Stimulated activated effector memory CD8-positive, alpha-beta T cell treated with anti-CD3 and anti-CD28 coated beads, Interleukin-12 subunit alpha, Interleukin-12 subunit beta, amount 100 ng/mL, for 72 hours (primary cell): ENCODE results near the gene TLR1.
"Not testable (repeated sequence)": the region's sequence is repeated elsewhere in the genome, so short reads cannot be mapped to it uniquely, and the experiment has no call there.

ENCODE experiments used
- ATAC-seq: fragments of 150-1000 bp; cut with Tn5 transposase; 2 replicates; pipeline ENCODE4 v1.10.0; 2021
- DNase-seq, 2 donors: peaks; one replicate each; pipeline ENCODE4 v3.0.0; 2021 to 2022; ENCODE audit warnings: low spot score in 2 of 2
- H3K27ac Mint-ChIP-seq: one replicate; pipeline ENCODE4 v1.8.0; 2022; ENCODE audit warnings: mild to moderate bottlenecking, mixed read lengths
- H3K36me3 Mint-ChIP-seq: one replicate; pipeline ENCODE4 v1.8.0; 2022; ENCODE audit warnings: mild to moderate bottlenecking, mixed read lengths
- H3K4me1 Mint-ChIP-seq: one replicate; pipeline ENCODE4 v1.8.0; 2022; ENCODE audit warnings: mixed read lengths
- H3K4me3 Mint-ChIP-seq: one replicate; pipeline ENCODE4 v1.8.0; 2022; ENCODE audit warnings: mild to moderate bottlenecking, mixed read lengths
- H3K9me3 Mint-ChIP-seq: one replicate; pipeline ENCODE4 v1.8.0; 2022; ENCODE audit warnings: mixed read lengths

The TLR1 gene

GRCh38 chr4:38791010-38791409 lies 13.6 kb downstream of the TLR1 start:
- H3K27ac Mint-ChIP-seq = no peak overlapping the region
- no peak for DNase-seq
- H3K9me3 Mint-ChIP-seq = peaks cover 16% of the 10 kb centered on the region
- H3K36me3 Mint-ChIP-seq = no peaks in the 10 kb centered on the region
- H3K4me3 Mint-ChIP-seq = no peak overlapping the region
- H3K4me1 Mint-ChIP-seq = no peaks in the 10 kb centered on the region
- ATAC-seq = no peak

GRCh38 chr4:38788317-38788716 lies 16.3 kb downstream of the TLR1 start:
- H3K4me1 Mint-ChIP-seq = no peaks in the 10 kb centered on the region
- no peak for ATAC-seq

GRCh38 chr4:38787693-38788092 lies 16.9 kb downstream of the TLR1 start:
- Mint-ChIP-seq H3K36me3 (no peaks in the 10 kb centered on the region), H3K27ac (no peak overlapping the region), H3K9me3 (peaks cover 8% of the 10 kb centered on the region), H3K4me1 (no peaks in the 10 kb centered on the region), H3K4me3 (no peak overlapping the region)
- ATAC-seq (no peak), DNase-seq (no peak)

More at GRCh38 chr4:38788317-38788716, 16.3 kb downstream of the TLR1 start:
- H3K27ac Mint-ChIP-seq = no peak overlapping the region
- H3K4me3 Mint-ChIP-seq = no peak overlapping the region
- no peak for DNase-seq
- no peaks in the 10 kb centered on the region for H3K36me3 Mint-ChIP-seq
- peaks cover 8% of the 10 kb centered on the region for H3K9me3 Mint-ChIP-seq

- no peak overlapping the region for H3K27ac Mint-ChIP-seq
- H3K4me3 Mint-ChIP-seq = no peak overlapping the region
- H3K36me3 Mint-ChIP-seq = no peaks in the 10 kb centered on the region
- H3K9me3 Mint-ChIP-seq = peaks cover 3% of the 10 kb centered on the region
- no peaks in the 10 kb centered on the region for H3K4me1 Mint-ChIP-seq
- DNase-seq (no peak), ATAC-seq (peak; percentile 60)
Measured at GRCh38 chr4:38785901-38786402, 18.6 kb downstream of the TLR1 start.

GRCh38 chr4:38785041-38785790 lies 19.4 kb downstream of the TLR1 start:
- no peak overlapping the region for H3K27ac Mint-ChIP-seq
- DNase-seq = no peak
- no peaks in the 10 kb centered on the region for H3K4me1 Mint-ChIP-seq

GRCh38 chr4:38784141-38784540 lies 20.4 kb downstream of the TLR1 start:
- ATAC-seq (no peak), DNase-seq (no peak)
- Mint-ChIP-seq H3K36me3 (no peaks in the 10 kb centered on the region), H3K9me3 (no peaks in the 10 kb centered on the region), H3K4me3 (no peak overlapping the region), H3K27ac (no peak overlapping the region), H3K4me1 (no peaks in the 10 kb centered on the region)

More at GRCh38 chr4:38785041-38785790, 19.4 kb downstream of the TLR1 start:
- H3K9me3 Mint-ChIP-seq = peaks cover 3% of the 10 kb centered on the region
- no peaks in the 10 kb centered on the region for H3K36me3 Mint-ChIP-seq
- ATAC-seq = no peak
- no peak overlapping the region for H3K4me3 Mint-ChIP-seq

- Mint-ChIP-seq H3K9me3 (no peaks in the 10 kb centered on the region), H3K4me3 (peak overlapping the region; percentile 18), H3K4me1 (no peaks in the 10 kb centered on the region), H3K27ac (peak overlapping the region; percentile 32), H3K36me3 (no peaks in the 10 kb centered on the region)
- ATAC-seq (no peak), DNase-seq (no peak)
Measured at GRCh38 chr4:38783109-38783460, 21.5 kb downstream of the TLR1 start.

GRCh38 chr4:38782452-38783108 lies 22.0 kb downstream of the TLR1 start, which contains the start of gene TLR10:
TLR10 (minus strand) TSS chr4:38782990; CDS start chr4:38775590, 7,400 bp downstream.
- Mint-ChIP-seq H3K4me1 (no peaks in the 10 kb centered on the region), H3K27ac (peak within 1 kb of the TSS; percentile 32), H3K36me3 (no peaks in the 10 kb centered on the region), H3K4me3 (peak within 1 kb of the TSS; percentile 18), H3K9me3 (no peaks in the 10 kb centered on the region)
- DNase-seq (peak in 1 of 2 donors; percentile 64), ATAC-seq (peak; percentile 56)

GRCh38 chr4:38781854-38782261 lies 22.7 kb downstream of the TLR1 start:
- Mint-ChIP-seq H3K9me3 (no peaks in the 10 kb centered on the region), H3K4me1 (no peaks in the 10 kb centered on the region), H3K27ac (no peak overlapping the region), H3K36me3 (no peaks in the 10 kb centered on the region), H3K4me3 (no peak overlapping the region)
- DNase-seq (no peak), ATAC-seq (no peak)

- no peak overlapping the region for H3K4me3 Mint-ChIP-seq
- no peak overlapping the region for H3K27ac Mint-ChIP-seq
- H3K4me1 Mint-ChIP-seq = no peaks in the 10 kb centered on the region
- no peaks in the 10 kb centered on the region for H3K36me3 Mint-ChIP-seq
- H3K9me3 Mint-ChIP-seq = no peaks in the 10 kb centered on the region
- DNase-seq (no peak), ATAC-seq (no peak)
Measured at GRCh38 chr4:38780833-38781484, 23.6 kb downstream of the TLR1 start.

- Mint-ChIP-seq H3K4me1 (no peaks in the 10 kb centered on the region), H3K9me3 (no peaks in the 10 kb centered on the region), H3K27ac (no peak overlapping the region), H3K36me3 (no peaks in the 10 kb centered on the region), H3K4me3 (no peak overlapping the region)
- DNase-seq = no peak
- no peak for ATAC-seq
Measured at GRCh38 chr4:38779790-38780189, 24.8 kb downstream of the TLR1 start.

- DNase-seq, H3K9me3 Mint-ChIP-seq, H3K36me3 Mint-ChIP-seq, ATAC-seq, H3K27ac Mint-ChIP-seq, H3K4me3 Mint-ChIP-seq, H3K4me1 Mint-ChIP-seq: not testable (repeated sequence)
Measured at GRCh38 chr4:38777925-38778324, 26.7 kb downstream of the TLR1 start.

GRCh38 chr4:38775326-38775725 lies 29.3 kb downstream of the TLR1 start:
- H3K9me3 Mint-ChIP-seq = no peaks in the 10 kb centered on the region
- no peaks in the 10 kb centered on the region for H3K4me1 Mint-ChIP-seq
- H3K4me3 Mint-ChIP-seq = no peak overlapping the region
- no peak overlapping the region for H3K27ac Mint-ChIP-seq
- no peak for ATAC-seq
- H3K36me3 Mint-ChIP-seq = no peaks in the 10 kb centered on the region
- DNase-seq = no peak

GRCh38 chr4:38774181-38774955 lies 30.2 kb downstream of the TLR1 start:
- Mint-ChIP-seq H3K4me3 (no peak overlapping the region), H3K27ac (no peak overlapping the region), H3K9me3 (no peaks in the 10 kb centered on the region), H3K4me1 (no peaks in the 10 kb centered on the region), H3K36me3 (no peaks in the 10 kb centered on the region)
- no peak for ATAC-seq
- DNase-seq = no peak

GRCh38 chr4:38770281-38770680 lies 34.3 kb downstream of the TLR1 start:
- H3K27ac Mint-ChIP-seq, H3K4me3 Mint-ChIP-seq, DNase-seq, H3K36me3 Mint-ChIP-seq, H3K9me3 Mint-ChIP-seq, ATAC-seq, H3K4me1 Mint-ChIP-seq: not testable (repeated sequence)
